IMR-90 (cell line): ENCODE data around the gene FAM20B. TPM values are rescaled to one million over a fixed set of nuclear protein-coding genes. Genes with fewer than 3 reads are reported as not detected.

Experiments used
- ATAC-seq: fragments of 200-7000 bp; cut with Tn5 transposase; 2 replicates; pipeline ENCODE4 v1.9.1; 2020; ENCODE audit warnings: low read depth, mild to moderate bottlenecking, moderate library complexity
- BruUV-seq: library from RNA; stranded (reverse); fragments of 400-500 nt; replicated peaks from 2 replicates; lab custom pipeline; 2021; lab: Mats Ljungman, UMichigan
- CTCF ChIA-PET: fragments of 300-600 bp; formaldehyde crosslinking; extraction: SDS; loops from one replicate; lab custom pipeline; 2021; ENCODE audit warnings: antibody characterized with exemption; lab: Yijun Ruan, JAX
- POLR2A ChIA-PET: fragments of 300-600 bp; sonication (Branson Sonifier 250); formaldehyde crosslinking; loops from one replicate; lab custom pipeline; 2022; ENCODE audit warnings: antibody characterized with exemption; ENCODE audit not compliant: unreplicated experiment; lab: Charles Lee
- DNase-seq: peaks from one replicate; pipeline ENCODE4 v3.0.0; 2013
- H2AFZ ChIP-seq: replicated peaks from 2 replicates; pipeline ENCODE3; 2013; ENCODE audit warnings: low read length, mild to moderate bottlenecking; ENCODE audit not compliant: poor library complexity
- H2AK5ac ChIP-seq: 2 replicates; pipeline ENCODE4 v1.6.1; 2013; ENCODE audit warnings: low read depth, low read length, inconsistent platforms
- H2AK9ac ChIP-seq: replicated peaks from 2 replicates; pipeline ENCODE3; 2013; ENCODE audit warnings: mild to moderate bottlenecking, low read depth, low read length, moderate library complexity; ENCODE audit not compliant: poor library complexity
- H2BK120ac ChIP-seq: 2 replicates; pipeline ENCODE4 v1.6.1; 2013; ENCODE audit warnings: low read depth, low read length, inconsistent platforms
- H2BK15ac ChIP-seq: 3 replicates; pipeline ENCODE4 v1.6.1; 2013; ENCODE audit warnings: low read depth, low read length, inconsistent platforms
- H2BK20ac ChIP-seq: 2 replicates; pipeline ENCODE4 v1.6.1; 2013; ENCODE audit warnings: low read depth, mild to moderate bottlenecking, inconsistent platforms, low read length, moderate library complexity
- H2BK5ac ChIP-seq: 2 replicates; pipeline ENCODE4 v1.6.1; 2013; ENCODE audit warnings: mild to moderate bottlenecking, low read depth, low read length, inconsistent platforms; ENCODE audit not compliant: poor library complexity, severe bottlenecking
- H3K14ac ChIP-seq: replicated peaks from 2 replicates; pipeline ENCODE4 v1.6.1; 2013; ENCODE audit warnings: low read depth, low read length, inconsistent platforms
- H3K18ac ChIP-seq: 2 replicates; pipeline ENCODE4 v1.6.1; 2013; ENCODE audit warnings: low read depth, low read length, control low read depth
- H3K23ac ChIP-seq: 2 replicates; pipeline ENCODE4 v1.6.1; 2013; ENCODE audit warnings: low read depth, low read length, inconsistent platforms
- H3K27ac ChIP-seq: 2 replicates; pipeline ENCODE4 v1.5.1; 2013; ENCODE audit warnings: mild to moderate bottlenecking, control low read depth, low read length; ENCODE audit not compliant: insufficient read depth
- H3K27me3 ChIP-seq: 2 replicates; pipeline ENCODE4 v1.6.1; 2013; ENCODE audit warnings: low read length; ENCODE audit not compliant: control insufficient read depth, insufficient read depth
- H3K36me3 ChIP-seq: 2 replicates; pipeline ENCODE4 v1.6.1; 2013; ENCODE audit warnings: low read length, mixed read lengths; ENCODE audit not compliant: control insufficient read depth, insufficient read depth
- H3K4ac ChIP-seq: 2 replicates; pipeline ENCODE4 v1.6.1; 2013; ENCODE audit warnings: low read depth, low read length, inconsistent platforms
- H3K4me1 ChIP-seq: 2 replicates; pipeline ENCODE4 v1.6.1; 2013; ENCODE audit warnings: low read length, mixed read lengths; ENCODE audit not compliant: control insufficient read depth, insufficient read depth
- H3K4me2 ChIP-seq: 2 replicates; pipeline ENCODE4 v1.6.1; 2013; ENCODE audit warnings: low read depth, mild to moderate bottlenecking, control low read depth, low read length, moderate library complexity
- H3K4me3 ChIP-seq: 2 replicates; pipeline ENCODE4 v1.5.1; 2013; ENCODE audit warnings: low read depth, mild to moderate bottlenecking, control low read depth, low read length, moderate library complexity; ENCODE audit not compliant: insufficient read depth
- H3K56ac ChIP-seq: 2 replicates; pipeline ENCODE4 v1.6.1; 2013; ENCODE audit warnings: low read length, inconsistent platforms; ENCODE audit not compliant: insufficient read depth; ENCODE audit errors: extremely low read depth
- H3K79me1 ChIP-seq, 2 experiments: 2 replicates each; pipeline ENCODE4 v1.6.1; 2013; ENCODE audit warnings: low read length in 2 of 2, inconsistent platforms in 1 of 2, low read depth in 1 of 2
- H3K9ac ChIP-seq: 2 replicates; pipeline ENCODE4 v1.6.1; 2013; ENCODE audit warnings: low read depth, low read length, control low read depth
- H3K9me1 ChIP-seq: 2 replicates; pipeline ENCODE4 v1.6.1; 2013; ENCODE audit warnings: low read length, inconsistent platforms; ENCODE audit not compliant: insufficient read depth
- H3K9me3 ChIP-seq: 2 replicates; pipeline ENCODE4 v1.6.1; 2013; ENCODE audit warnings: low read length; ENCODE audit not compliant: control insufficient read depth, insufficient read depth
- H4K20me1 ChIP-seq: 2 replicates; pipeline ENCODE4 v1.6.1; 2013; ENCODE audit warnings: low read length, inconsistent platforms; ENCODE audit not compliant: insufficient read depth
- H4K5ac ChIP-seq: 2 replicates; pipeline ENCODE4 v1.6.1; 2013; ENCODE audit warnings: mild to moderate bottlenecking, low read depth, low read length, control low read depth
- H4K8ac ChIP-seq, 2 experiments: 2 replicates each; pipeline ENCODE4 v1.6.1; 2013; ENCODE audit warnings: low read depth in 2 of 2, low read length in 2 of 2, control low read depth in 1 of 2, inconsistent platforms in 1 of 2
- H4K91ac ChIP-seq: 2 replicates; pipeline ENCODE4 v1.6.1; 2013; ENCODE audit warnings: low read depth, low read length, inconsistent platforms; ENCODE audit not compliant: insufficient read depth
- BHLHE40 ChIP-seq: fragments of 150-350 bp; IDR thresholded peaks from 2 replicates; pipeline ENCODE4 v1.6.1; 2016; ENCODE audit warnings: mild to moderate bottlenecking, low read depth, low read length
- CEBPB ChIP-seq: IDR thresholded peaks from 2 replicates; pipeline ENCODE4 v1.6.1; 2012; ENCODE audit warnings: low read depth, low read length, improper control_type of control experiment
- CHD1 ChIP-seq: IDR thresholded peaks from 2 replicates; pipeline ENCODE4 v1.6.1; 2012; ENCODE audit warnings: low read depth, low read length, improper control_type of control experiment
- CTCF ChIP-seq: conservative IDR thresholded peaks from 2 replicates; pipeline ENCODE4 v1.5.1; 2012; ENCODE audit warnings: mild to moderate bottlenecking, low read depth, low read length, improper control_type of control experiment
- ELK1 ChIP-seq: fragments of 150-350 bp; IDR thresholded peaks from 2 replicates; pipeline ENCODE4 v1.6.1; 2016; ENCODE audit warnings: low read depth, mild to moderate bottlenecking, low read length, moderate library complexity, borderline replicate concordance
- FOS ChIP-seq: fragments of 150-350 bp; IDR thresholded peaks from 2 replicates; pipeline ENCODE4 v1.6.1; 2016; ENCODE audit warnings: low read depth, low read length
- MAFK ChIP-seq: IDR thresholded peaks from 2 replicates; pipeline ENCODE4 v1.6.1; 2012; ENCODE audit warnings: low read depth, low read length, improper control_type of control experiment
- MAZ ChIP-seq: IDR thresholded peaks from 2 replicates; pipeline ENCODE4 v1.6.1; 2012; ENCODE audit warnings: low read depth, mild to moderate bottlenecking, low read length, improper control_type of control experiment, moderate library complexity, borderline replicate concordance
- MXI1 ChIP-seq: IDR thresholded peaks from 2 replicates; pipeline ENCODE4 v1.6.1; 2012; ENCODE audit warnings: low read depth, mild to moderate bottlenecking, low read length, moderate library complexity, borderline replicate concordance
- NFE2L2 ChIP-seq: fragments of 150-350 bp; IDR thresholded peaks from 2 replicates; pipeline ENCODE4 v1.6.1; 2016; ENCODE audit warnings: low read depth, mild to moderate bottlenecking, low read length
- POLR2A ChIP-seq: IDR thresholded peaks from 2 replicates; pipeline ENCODE4 v1.6.1; 2012; ENCODE audit warnings: mild to moderate bottlenecking, low read depth, low read length
- RAD21 ChIP-seq: IDR thresholded peaks from 2 replicates; pipeline ENCODE4 v1.6.1; 2012; ENCODE audit warnings: low read length, improper control_type of control experiment
- RCOR1 ChIP-seq: IDR thresholded peaks from 2 replicates; pipeline ENCODE4 v1.6.1; 2012; ENCODE audit warnings: mild to moderate bottlenecking, low read length, improper control_type of control experiment; ENCODE audit not compliant: insufficient replicate concordance
- RFX5 ChIP-seq: IDR thresholded peaks from 2 replicates; pipeline ENCODE4 v1.8.0; 2012; ENCODE audit warnings: low read depth, mild to moderate bottlenecking, low read length, moderate library complexity
- SMC3 ChIP-seq: fragments of 150-350 bp; IDR thresholded peaks from 2 replicates; pipeline ENCODE4 v1.6.1; 2016; ENCODE audit warnings: low read depth, mild to moderate bottlenecking, antibody characterized with exemption, low read length, moderate library complexity
- USF2 ChIP-seq: fragments of 150-350 bp; IDR thresholded peaks from 2 replicates; pipeline ENCODE4 v1.6.1; 2017; ENCODE audit warnings: mild to moderate bottlenecking, antibody characterized with exemption, low read length, low read depth
- WGBS, 2 experiments: methylation state at CpG; one replicate each; pipeline versions ENCODE4 v1.1.5 to v1.1.7; 2013; ENCODE audit warnings: missing lambda C conversion rate in 2 of 2; ENCODE audit not compliant: insufficient read length in 1 of 2; ENCODE audit errors: extremely low coverage in 2 of 2; 5-methylcytosine and 5-hydroxymethylcytosine counted together
- dilution Hi-C: fragments of 300-500 bp; cut with HindIII; formaldehyde crosslinking; loops from one replicate; pipeline ENCODE4 v1.14.3; 2018; ENCODE audit warnings: low sequenced_read_pairs; ENCODE audit not compliant: unreplicated experiment
- in situ Hi-C: fragments of 300-500 bp; cut with MboI; formaldehyde crosslinking; loops from 3 replicates; pipeline ENCODE4 v1.14.3; 2019; ENCODE audit warnings: low sequenced_read_pairs, inconsistent platforms, mixed read lengths
- intact Hi-C: fragments of 100-400 bp; cut with micrococcal nuclease; formaldehyde crosslinking; loops from 2 replicates; pipeline ENCODE4 v1.10.0; 2022
- polyA plus RNA-seq, 3 experiments: library from polyadenylated mRNA; depleted of rRNA; stranded (reverse); fragments of >200 nt; gene quantifications; 2 replicates each; pipeline ENCODE4 v1.2.3, GENCODE V29; 2012; ENCODE audit warnings: low replicate concordance in 1 of 3
- total RNA-seq: library from RNA; depleted of rRNA; stranded (reverse); fragments of >200 nt; gene quantifications from 2 replicates; pipeline ENCODE4 v1.2.3, GENCODE V29; 2012

The FAM20B gene
- total and polyA plus RNA-seq, 2 of the 4 experiments (the other 2 are of a cell fraction), result 17.1 to 38.4 TPM

- Histone ChIP-seq H3K18ac (no peak overlapping the region), H3K56ac (no peak overlapping the region), H2BK5ac (peak overlapping the region; percentile 49), H3K79me1 (peaks cover under 1 to 14% of the 10 kb centered on the region in 2 experiments; a peak in 3 of 4 replicates), H3K9me3 (no peaks in the 10 kb centered on the region), H4K8ac (no peak overlapping the region), H3K9ac (no peak overlapping the region), H3K4me3 (no peak overlapping the region), H3K9me1 (peaks cover 2% of the 10 kb centered on the region; the same call in 1 of the 2 replicates), H3K4me1 (peaks cover 10% of the 10 kb centered on the region), H3K27ac (no peak overlapping the region), H2BK120ac (0 out of 2 replicates have a peak overlapping the region, but pooled peaks have one; percentile 38), H2AK9ac (no peak overlapping the region), H3K23ac (no peak overlapping the region), H4K20me1 (no peaks in the 10 kb centered on the region), H2AK5ac (no peak overlapping the region), H2BK15ac (no peak overlapping the region), H4K5ac (no peak overlapping the region), H3K4ac (no peak overlapping the region), H2BK20ac (no peak overlapping the region), H3K27me3 (no peaks in the 10 kb centered on the region), H4K91ac (no peak overlapping the region), H3K14ac (no peak overlapping the region), H3K36me3 (peaks cover 2% of the 10 kb centered on the region), H3K4me2 (peak overlapping the region; percentile 45; the same call in 1 of the 2 replicates), H2AFZ (no peak overlapping the region)
- intact Hi-C loops (loop anchor here (5.0 kb wide), 1 partner anchor 50 kb away; the partner anchor contains the start of gene FAM20B), in situ Hi-C loops (loop anchor here (5.0 kb wide), 1 partner anchor 290 kb away; the partner anchor contains the start of gene AXDND1), dilution Hi-C loops (no loop called here)
- ChIA-PET POLR2A (no interaction called here), CTCF (no interaction called here)
- BruUV-seq, result no TSS peak
- DNase-seq (peak; percentile 81), ATAC-seq (peak; percentile 40)
- WGBS, 2 experiments, result 56% methylated on average over 3 of the region's 7 CpGs; no CpG with 5 or more reads in 1 of the 2 experiments
- no peak for TF ChIP-seq RAD21
- no peak for TF ChIP-seq POLR2A
- no peak for TF ChIP-seq MXI1
- no peak for TF ChIP-seq BHLHE40
- no peak for TF ChIP-seq ELK1
- no peak for TF ChIP-seq RCOR1
- no peak for TF ChIP-seq CEBPB
- TF ChIP-seq RFX5, result no peak
- no peak for TF ChIP-seq MAZ
- no peak for TF ChIP-seq FOS
- TF ChIP-seq CHD1, result no peak
- TF ChIP-seq SMC3, result no peak
- no peak for TF ChIP-seq CTCF
- TF ChIP-seq NFE2L2, result no peak
- no peak for TF ChIP-seq MAFK
- no peak for TF ChIP-seq USF2
These were observed 51.7 kb downstream of the FAM20B start for GRCh38 chr1:179077396-179077795.
